H9 (cell line): ENCODE data around the gene TRABD. TPM values are rescaled to one million over a fixed set of nuclear protein-coding genes. Genes with fewer than 3 reads are reported as not detected.

Experiments
- DNase-seq: peaks from one replicate; pipeline ENCODE4 v3.0.0-alpha.2; 2017
- H2AFZ ChIP-seq: one replicate; pipeline ENCODE4 v1.6.1; 2013; ENCODE audit warnings: mild to moderate bottlenecking, low read length, control low read depth, moderate library complexity
- H2AK5ac ChIP-seq: 2 replicates; pipeline ENCODE4 v1.6.1; 2013; ENCODE audit warnings: low read length, control low read depth, mixed read lengths; ENCODE audit not compliant: insufficient read length
- H2BK120ac ChIP-seq: one replicate; pipeline ENCODE4 v1.6.1; 2013; ENCODE audit warnings: low read depth, mild to moderate bottlenecking, low read length, control low read depth, inconsistent platforms; ENCODE audit not compliant: poor library complexity, severe bottlenecking
- H2BK12ac ChIP-seq: 2 replicates; pipeline ENCODE4 v1.6.1; 2013; ENCODE audit warnings: low read length, control low read depth, mixed read lengths, low read depth; ENCODE audit not compliant: insufficient read length
- H2BK15ac ChIP-seq: 2 replicates; pipeline ENCODE4 v1.6.1; 2013; ENCODE audit warnings: low read depth, low read length, control low read depth
- H2BK20ac ChIP-seq: one replicate; pipeline ENCODE4 v1.6.1; 2013; ENCODE audit warnings: low read depth, mild to moderate bottlenecking, low read length, control low read depth, inconsistent platforms; ENCODE audit not compliant: poor library complexity, severe bottlenecking
- H2BK5ac ChIP-seq: 2 replicates; pipeline ENCODE4 v1.6.1; 2013; ENCODE audit warnings: low read length, control low read depth, mixed read lengths; ENCODE audit not compliant: insufficient read length
- H3K14ac ChIP-seq: 2 replicates; pipeline ENCODE4 v1.6.1; 2013; ENCODE audit warnings: low read length, control low read depth; ENCODE audit not compliant: insufficient read depth
- H3K18ac ChIP-seq: 2 replicates; pipeline ENCODE4 v1.6.1; 2013; ENCODE audit warnings: low read depth, mild to moderate bottlenecking, mixed read lengths, low read length, control low read depth; ENCODE audit not compliant: insufficient read length
- H3K23ac ChIP-seq: 2 replicates; pipeline ENCODE4 v1.6.1; 2013; ENCODE audit warnings: low read length, control low read depth, mixed read lengths, low read depth; ENCODE audit not compliant: insufficient read length
- H3K23me2 ChIP-seq: 2 replicates; pipeline ENCODE4 v1.6.1; 2013; ENCODE audit warnings: low read depth, mild to moderate bottlenecking, mixed read lengths, low read length, control low read depth; ENCODE audit not compliant: insufficient read length, poor library complexity, severe bottlenecking
- H3K27ac ChIP-seq: 2 replicates; pipeline ENCODE4 v1.5.1; 2013; ENCODE audit warnings: low read length, control low read depth, mixed read lengths, low read depth; ENCODE audit not compliant: insufficient read length
- H3K27me3 ChIP-seq: 2 replicates; pipeline ENCODE4 v1.6.1; 2013; ENCODE audit warnings: low read length, control low read depth, inconsistent platforms; ENCODE audit not compliant: insufficient read depth
- H3K4ac ChIP-seq: 2 replicates; pipeline ENCODE4 v1.6.1; 2013; ENCODE audit warnings: low read depth, mild to moderate bottlenecking, control low read depth, inconsistent platforms, low read length, moderate library complexity
- H3K4me1 ChIP-seq: 2 replicates; pipeline ENCODE4 v1.6.1; 2013; ENCODE audit warnings: low read length, control low read depth, inconsistent platforms; ENCODE audit not compliant: insufficient read depth
- H3K4me2 ChIP-seq: 2 replicates; pipeline ENCODE4 v1.6.1; 2013; ENCODE audit warnings: low read length, control low read depth, mixed read lengths; ENCODE audit not compliant: insufficient read length, insufficient read depth
- H3K56ac ChIP-seq: 2 replicates; pipeline ENCODE4 v1.6.1; 2013; ENCODE audit warnings: low read depth, mild to moderate bottlenecking, mixed read lengths, low read length, control low read depth; ENCODE audit not compliant: insufficient read length
- H3K79me1 ChIP-seq: 2 replicates; pipeline ENCODE4 v1.6.1; 2013; ENCODE audit warnings: low read depth, mild to moderate bottlenecking, moderate library complexity, low read length, control low read depth, inconsistent platforms; ENCODE audit not compliant: insufficient read depth, poor library complexity, severe bottlenecking
- H3K79me2 ChIP-seq: 2 replicates; pipeline ENCODE4 v1.6.1; 2013; ENCODE audit warnings: low read length, control low read depth, inconsistent platforms; ENCODE audit not compliant: insufficient read depth
- H3K9ac ChIP-seq: 2 replicates; pipeline ENCODE4 v1.6.1; 2013; ENCODE audit warnings: low read length, control low read depth, mixed read lengths; ENCODE audit not compliant: insufficient read length; ENCODE audit errors: extremely low read depth
- H3K9me3 ChIP-seq: one replicate; pipeline ENCODE4 v1.6.1; 2013; ENCODE audit warnings: low read depth, low read length, inconsistent platforms; ENCODE audit not compliant: control insufficient read depth
- H3T11ph ChIP-seq: one replicate; pipeline ENCODE4 v1.6.1; 2013; ENCODE audit warnings: mild to moderate bottlenecking, low read length, control low read depth, inconsistent platforms
- H4K20me1 ChIP-seq: one replicate; pipeline ENCODE4 v1.6.1; 2013; ENCODE audit not compliant: control insufficient read depth, insufficient read length, insufficient read depth
- H4K5ac ChIP-seq: 2 replicates; pipeline ENCODE4 v1.6.1; 2013; ENCODE audit warnings: low read depth, mild to moderate bottlenecking, mixed read lengths, low read length, control low read depth; ENCODE audit not compliant: insufficient read length
- H4K8ac ChIP-seq: replicated peaks from 2 replicates; pipeline ENCODE4 v1.6.1; 2013; ENCODE audit warnings: low read length, control low read depth, mixed read lengths, low read depth; ENCODE audit not compliant: insufficient read length
- H4K91ac ChIP-seq: 2 replicates; pipeline ENCODE4 v1.6.1; 2013; ENCODE audit warnings: low read depth, mild to moderate bottlenecking, moderate library complexity, mixed read lengths, low read length, control low read depth; ENCODE audit not compliant: insufficient read length
- H3K27ac Mint-ChIP-seq, 3 experiments: 2 replicates in 2 of 3; 3 replicates in 1 of 3; pipeline ENCODE4 v1.8.0; 2020 to 2021; ENCODE audit warnings: mixed read lengths in 3 of 3, mild to moderate bottlenecking in 1 of 3, moderate library complexity in 1 of 3
- H3K27me3 Mint-ChIP-seq: 2 replicates; pipeline ENCODE4 v1.8.0; 2021; ENCODE audit warnings: low read depth, mild to moderate bottlenecking, moderate library complexity, mixed read lengths
- H3K36me3 Mint-ChIP-seq, 3 experiments: 2 replicates in 2 of 3; 3 replicates in 1 of 3; pipeline ENCODE4 v1.8.0; 2020 to 2021; ENCODE audit warnings: low read depth in 3 of 3, mixed read lengths in 3 of 3; ENCODE audit not compliant: insufficient read depth in 1 of 3
- H3K4me1 Mint-ChIP-seq, 2 experiments: 2 replicates each; pipeline ENCODE4 v1.8.0; 2020; ENCODE audit warnings: mixed read lengths in 2 of 2
- H3K4me3 Mint-ChIP-seq, 2 experiments: 2 replicates in 1 of 2; 3 replicates in 1 of 2; pipeline ENCODE4 v1.8.0; 2020 to 2021; ENCODE audit warnings: mild to moderate bottlenecking in 2 of 2, mixed read lengths in 2 of 2, moderate library complexity in 1 of 2
- H3K9me3 Mint-ChIP-seq, 2 experiments: 2 replicates in 1 of 2; 3 replicates in 1 of 2; pipeline ENCODE4 v1.8.0; 2020; ENCODE audit warnings: mild to moderate bottlenecking in 2 of 2, mixed read lengths in 2 of 2, moderate library complexity in 1 of 2
- WGBS: extraction: QIAGEN DNeasy Blood & Tissue Kit; methylation state at CpG from one replicate; pipeline ENCODE4 v1.1.7; 2013; ENCODE audit warnings: missing lambda C conversion rate, low lambda C conversion rate, mixed read lengths; ENCODE audit not compliant: insufficient read length; ENCODE audit errors: extremely low coverage; 5-methylcytosine and 5-hydroxymethylcytosine counted together
- total RNA-seq: library from RNA; stranded (reverse); gene quantifications from 2 replicates; pipeline ENCODE4 v1.2.1, GENCODE V29; 2021
- TF ChIP-seq, protein P1 (sequence below): fragments of 200-600 bp; sonication (generic); conservative IDR thresholded peaks from 3 replicates; pipeline ENCODE4 v1.8.0; 2021; ENCODE audit warnings: antibody characterized with exemption, mild to moderate bottlenecking

TRABD gene
- total RNA-seq, 1 experiment from 2014 or later = 47.8 TPM

DNA sequence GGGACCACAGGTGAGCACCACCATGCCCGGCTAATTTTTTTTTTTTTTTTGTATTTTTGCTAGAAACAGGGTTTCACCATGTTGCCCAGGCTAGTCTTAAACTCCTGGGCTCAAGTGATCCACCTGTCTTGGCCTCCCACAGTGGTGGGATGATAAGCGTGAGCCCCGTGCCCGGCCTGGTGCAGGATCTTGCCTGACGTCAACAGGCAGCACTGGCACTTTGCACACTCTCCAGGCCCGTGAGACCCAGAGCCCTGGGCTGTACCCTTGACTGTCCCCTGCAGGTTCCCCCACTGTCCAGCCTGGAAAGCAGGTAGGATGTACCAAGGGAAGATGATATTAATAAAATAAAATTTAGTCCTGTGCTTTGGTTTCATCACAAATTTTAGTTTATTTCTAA lies 44.3 kb upstream of the TRABD start:
- Histone ChIP-seq H4K8ac (no peak overlapping the region), H3T11ph (no peak overlapping the region), H3K9ac (no peak overlapping the region), H2BK15ac (no peak overlapping the region), H2AK5ac (no peak overlapping the region), H3K23me2 (no peaks in the 10 kb centered on the region), H3K18ac (no peak overlapping the region), H2BK12ac (no peak overlapping the region), H4K91ac (no peak overlapping the region), H3K14ac (no peak overlapping the region), H4K20me1 (no peaks in the 10 kb centered on the region), H3K23ac (no peak overlapping the region), H2AFZ (no peak overlapping the region), H3K4me2 (no peak overlapping the region), H3K56ac (no peak overlapping the region), H2BK120ac (no peak overlapping the region), H3K27ac (no peak overlapping the region), H3K27me3 (no peaks in the 10 kb centered on the region), H3K79me2 (no peaks in the 10 kb centered on the region), H4K5ac (no peak overlapping the region), H2BK20ac (no peak overlapping the region), H3K4me1 (no peaks in the 10 kb centered on the region), H2BK5ac (no peak overlapping the region), H3K9me3 (no peaks in the 10 kb centered on the region), H3K4ac (no peak overlapping the region), H3K79me1 (no peaks in the 10 kb centered on the region)
- Mint-ChIP-seq H3K27ac (no peak overlapping the region), H3K4me3 (no peak overlapping the region), H3K27me3 (peaks cover 18% of the 10 kb centered on the region), H3K9me3 (peaks cover 0 to 3% of the 10 kb centered on the region in 2 experiments; a peak in 2 of 5 replicates), H3K4me1 (peaks cover 2 to 3% of the 10 kb centered on the region in 2 experiments), H3K36me3 (no peaks in the 10 kb centered on the region)
- no CpG with 5 or more reads among the region's 6 CpGs for WGBS
- TF ChIP-seq, protein P1, sequence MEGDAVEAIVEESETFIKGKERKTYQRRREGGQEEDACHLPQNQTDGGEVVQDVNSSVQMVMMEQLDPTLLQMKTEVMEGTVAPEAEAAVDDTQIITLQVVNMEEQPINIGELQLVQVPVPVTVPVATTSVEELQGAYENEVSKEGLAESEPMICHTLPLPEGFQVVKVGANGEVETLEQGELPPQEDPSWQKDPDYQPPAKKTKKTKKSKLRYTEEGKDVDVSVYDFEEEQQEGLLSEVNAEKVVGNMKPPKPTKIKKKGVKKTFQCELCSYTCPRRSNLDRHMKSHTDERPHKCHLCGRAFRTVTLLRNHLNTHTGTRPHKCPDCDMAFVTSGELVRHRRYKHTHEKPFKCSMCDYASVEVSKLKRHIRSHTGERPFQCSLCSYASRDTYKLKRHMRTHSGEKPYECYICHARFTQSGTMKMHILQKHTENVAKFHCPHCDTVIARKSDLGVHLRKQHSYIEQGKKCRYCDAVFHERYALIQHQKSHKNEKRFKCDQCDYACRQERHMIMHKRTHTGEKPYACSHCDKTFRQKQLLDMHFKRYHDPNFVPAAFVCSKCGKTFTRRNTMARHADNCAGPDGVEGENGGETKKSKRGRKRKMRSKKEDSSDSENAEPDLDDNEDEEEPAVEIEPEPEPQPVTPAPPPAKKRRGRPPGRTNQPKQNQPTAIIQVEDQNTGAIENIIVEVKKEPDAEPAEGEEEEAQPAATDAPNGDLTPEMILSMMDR = no peak
- DNase-seq = no peak
